Panc1 (cell line): ENCODE results near the gene ZNF335. TPM values are rescaled to one million over a fixed set of nuclear protein-coding genes. Genes with fewer than 3 reads are reported as not detected.

Source experiments
- ATAC-seq: fragments of 200-7000 bp; cut with Tn5 transposase; 2 replicates; pipeline ENCODE4 v1.9.1; 2020; ENCODE audit warnings: mild to moderate bottlenecking, moderate library complexity
- BruUV-seq: library from RNA; stranded (reverse); fragments of 400-500 nt; replicated peaks from 2 replicates; lab custom pipeline; 2021; lab: Mats Ljungman, UMichigan
- CTCF ChIA-PET: fragments of 300-600 bp; sonication (Branson Sonifier 250); formaldehyde crosslinking; loops from one replicate; lab custom pipeline; 2022; ENCODE audit warnings: antibody characterized with exemption; lab: Charles Lee
- POLR2A ChIA-PET: fragments of 300-600 bp; sonication (Branson Sonifier 250); formaldehyde crosslinking; loops from one replicate; lab custom pipeline; 2022; ENCODE audit warnings: antibody characterized with exemption; lab: Charles Lee
- DNase-seq: peaks from one replicate; pipeline ENCODE4 v3.0.0-alpha.2; 2010; ENCODE audit warnings: low read depth, low spot score
- H3K27ac ChIP-seq: 2 replicates; pipeline ENCODE4 v1.5.1; 2011; ENCODE audit warnings: mild to moderate bottlenecking, low read length, inconsistent platforms
- H3K27me3 ChIP-seq: fragments of 200-500 bp; sonication (Bioruptor generic); 2 replicates; pipeline ENCODE4 v1.6.0; 2014; ENCODE audit warnings: low read length, inconsistent platforms; ENCODE audit not compliant: control insufficient read depth, insufficient read depth
- H3K36me3 ChIP-seq: fragments of 200-500 bp; sonication (Bioruptor generic); 2 replicates; pipeline ENCODE4 v1.5.1; 2014; ENCODE audit warnings: inconsistent platforms, mild to moderate bottlenecking, low read length, moderate library complexity; ENCODE audit not compliant: control insufficient read depth, insufficient read depth
- H3K4me1 ChIP-seq: 2 replicates; pipeline ENCODE4 v1.5.1; 2011; ENCODE audit warnings: inconsistent platforms, mild to moderate bottlenecking, low read length, moderate library complexity; ENCODE audit not compliant: control insufficient read depth, insufficient read depth
- H3K4me3 ChIP-seq, 2 experiments: 2 replicates each; pipeline ENCODE4 v1.5.1; 2011 to 2012; ENCODE audit warnings: low read depth in 2 of 2, low read length in 2 of 2, mild to moderate bottlenecking in 2 of 2, inconsistent platforms in 1 of 2, moderate library complexity in 1 of 2
- H3K9me3 ChIP-seq: fragments of 200-500 bp; sonication (Bioruptor generic); 2 replicates; pipeline ENCODE4 v1.5.1; 2014; ENCODE audit warnings: low read depth, mild to moderate bottlenecking, inconsistent platforms, low read length, moderate library complexity; ENCODE audit not compliant: control insufficient read depth, insufficient read depth
- POLR2AphosphoS5 ChIP-seq: IDR thresholded peaks from 2 replicates; pipeline ENCODE4 v1.6.1; 2012; ENCODE audit warnings: mild to moderate bottlenecking, low read depth, low read length, moderate library complexity
- REST ChIP-seq, 2 experiments: IDR thresholded peaks; 2 replicates each; pipeline ENCODE4 v1.6.1; 2011 to 2012; ENCODE audit warnings: low read depth in 2 of 2, control low read depth in 1 of 2, low read length in 1 of 2, mild to moderate bottlenecking in 1 of 2, moderate library complexity in 1 of 2; ENCODE audit not compliant: insufficient read depth in 1 of 2
- SIN3A ChIP-seq: IDR thresholded peaks from 2 replicates; pipeline ENCODE4 v1.6.1; 2012; ENCODE audit warnings: low read depth, mild to moderate bottlenecking, low read length, moderate library complexity, borderline replicate concordance; ENCODE audit not compliant: insufficient read depth
- TCF7L2 ChIP-seq: IDR thresholded peaks from 2 replicates; pipeline ENCODE4 v1.6.1; 2011; ENCODE audit warnings: mild to moderate bottlenecking, low read depth, low read length, inconsistent platforms
- in situ Hi-C: cut with HindIII; loops from 2 replicates; pipeline ENCODE4 v1.10.0; 2016; ENCODE audit warnings: low sequenced_read_pairs, low pct_unique_long_range_greater_than_20kb
- intact Hi-C: fragments of 100-400 bp; cut with micrococcal nuclease; formaldehyde crosslinking; loops from one replicate; pipeline ENCODE4 v1.10.0; 2022; ENCODE audit not compliant: unreplicated experiment
- total RNA-seq: library from RNA; stranded (reverse); gene quantifications from one replicate; pipeline ENCODE4 v1.2.1, GENCODE V29; 2021; ENCODE audit not compliant: unreplicated experiment
- TF ChIP-seq, protein P1 (sequence below): fragments of 450-650 bp; IDR thresholded peaks from 2 replicates; pipeline ENCODE4 v1.5.1; 2017; ENCODE audit warnings: mild to moderate bottlenecking

Gene ZNF335
- total RNA-seq, 1 experiment from 2014 or later: 31.1 TPM

DNA sequence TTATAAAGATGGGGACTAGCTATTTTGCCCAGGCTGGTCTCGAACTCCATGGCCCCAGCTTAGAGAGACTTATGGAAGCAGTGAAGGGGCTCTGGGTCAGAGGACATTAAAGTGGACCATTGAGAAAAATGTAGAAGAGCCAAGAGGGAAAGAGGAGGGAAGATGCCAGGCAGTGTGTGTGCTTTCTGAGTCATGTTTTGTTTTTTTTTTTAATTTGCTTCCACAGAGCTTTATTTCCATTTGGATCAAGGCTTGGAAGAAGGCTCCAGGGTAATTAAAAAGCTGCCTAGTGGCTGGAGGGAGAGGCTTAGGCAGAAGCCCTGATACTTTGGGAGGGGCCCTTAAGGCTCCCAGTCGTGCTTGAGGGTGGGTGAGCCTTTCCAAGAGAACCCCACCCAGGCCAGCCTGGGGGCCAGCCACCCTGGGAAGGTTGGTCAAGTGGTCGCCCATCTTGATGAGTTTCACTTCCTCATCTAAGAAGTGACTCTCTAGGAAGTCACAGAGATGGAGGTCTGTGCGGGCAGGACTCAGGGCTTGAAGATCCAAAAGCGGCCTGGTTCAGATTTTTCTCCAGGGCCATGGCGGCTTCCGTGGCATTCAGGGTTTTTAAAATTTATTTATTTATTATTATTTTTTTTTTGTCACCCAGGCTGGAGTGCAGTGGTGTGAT is 3.0 kb upstream of the ZNF335 start:
- H3K9me3 ChIP-seq: no peaks in the 10 kb centered on the region
- intact Hi-C loops: no loop called here
- CTCF ChIA-PET: interaction anchor here (0.6 kb wide), 1 partner anchor 255 kb away, joined by 3 read pairs; no protein-coding TSS in a partner anchor

DNA sequence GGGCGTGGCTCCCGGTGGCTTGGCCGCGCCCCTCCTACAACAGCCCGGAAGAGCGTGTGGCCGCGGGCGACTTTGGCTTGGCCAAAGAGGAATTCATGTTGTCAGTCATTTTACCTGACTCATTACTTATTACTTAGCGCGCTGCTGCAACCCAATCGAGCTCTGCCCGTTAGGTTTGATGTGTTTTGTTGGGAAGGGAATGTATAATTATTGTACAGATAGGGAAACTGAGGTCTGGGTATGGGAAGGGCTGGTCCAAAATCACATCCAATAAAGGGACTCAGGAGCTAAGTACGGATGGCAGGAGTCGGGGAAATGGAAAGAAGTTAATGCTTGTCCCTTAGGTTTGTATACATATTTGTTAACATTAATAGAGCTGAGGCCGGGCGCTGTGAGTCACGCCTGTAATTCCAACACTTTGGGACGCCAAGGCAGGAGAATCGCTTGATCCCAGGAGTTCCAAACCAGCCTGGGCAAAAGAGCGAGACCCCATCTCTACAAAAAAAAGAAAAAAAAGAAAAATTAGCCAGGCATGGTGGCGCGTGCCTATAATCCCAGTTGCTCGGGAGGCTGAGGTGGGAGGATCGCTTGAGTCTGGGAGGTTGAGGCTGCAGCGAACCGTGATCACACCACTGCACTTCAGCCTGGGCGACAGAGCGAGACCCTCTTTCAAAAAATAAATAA is 639 bp upstream of the ZNF335 start:
- in situ Hi-C loops: no loop called here

More for the DNA sequence above, 3.0 kb upstream of the ZNF335 start:
- ATAC-seq: no peak
- peaks cover 10% of the 10 kb centered on the region for H3K4me1 ChIP-seq
- H3K36me3 ChIP-seq: peaks cover 2% of the 10 kb centered on the region
- H3K27ac ChIP-seq: no peak overlapping the region
- H3K4me3 ChIP-seq: no peak overlapping the region
- no peaks in the 10 kb centered on the region; the same call in 1 of the 2 replicates for H3K27me3 ChIP-seq
- no peak for DNase-seq
- TF ChIP-seq SIN3A (no peak), TCF7L2 (no peak), REST (IDR thresholded peaks at IDR 0.05; ENCODE audit: insufficient read depth in 1 of 2, low read depth in 2 of 2, low read length in 1 of 2) (no peak)
- TF ChIP-seq, protein P1, sequence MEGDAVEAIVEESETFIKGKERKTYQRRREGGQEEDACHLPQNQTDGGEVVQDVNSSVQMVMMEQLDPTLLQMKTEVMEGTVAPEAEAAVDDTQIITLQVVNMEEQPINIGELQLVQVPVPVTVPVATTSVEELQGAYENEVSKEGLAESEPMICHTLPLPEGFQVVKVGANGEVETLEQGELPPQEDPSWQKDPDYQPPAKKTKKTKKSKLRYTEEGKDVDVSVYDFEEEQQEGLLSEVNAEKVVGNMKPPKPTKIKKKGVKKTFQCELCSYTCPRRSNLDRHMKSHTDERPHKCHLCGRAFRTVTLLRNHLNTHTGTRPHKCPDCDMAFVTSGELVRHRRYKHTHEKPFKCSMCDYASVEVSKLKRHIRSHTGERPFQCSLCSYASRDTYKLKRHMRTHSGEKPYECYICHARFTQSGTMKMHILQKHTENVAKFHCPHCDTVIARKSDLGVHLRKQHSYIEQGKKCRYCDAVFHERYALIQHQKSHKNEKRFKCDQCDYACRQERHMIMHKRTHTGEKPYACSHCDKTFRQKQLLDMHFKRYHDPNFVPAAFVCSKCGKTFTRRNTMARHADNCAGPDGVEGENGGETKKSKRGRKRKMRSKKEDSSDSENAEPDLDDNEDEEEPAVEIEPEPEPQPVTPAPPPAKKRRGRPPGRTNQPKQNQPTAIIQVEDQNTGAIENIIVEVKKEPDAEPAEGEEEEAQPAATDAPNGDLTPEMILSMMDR: no peak
- POLR2A ChIA-PET: interaction anchor here (0.6 kb wide), 1 partner anchor 252 kb away, joined by 4 read pairs; no protein-coding TSS in a partner anchor
- BruUV-seq: no TSS peak
- in situ Hi-C loops: no loop called here

More for the DNA sequence above, 639 bp upstream of the ZNF335 start:
- CTCF ChIA-PET: interaction anchor here (0.6 to 1.0 kb wide), 3 partner anchors 15 to 166 kb away, joined by 3 to 5 read pairs (median 3); no protein-coding TSS in a partner anchor
- DNase-seq (no peak), ATAC-seq (no peak)
- peak overlapping the region; percentile 99 for H3K27ac ChIP-seq
- H3K27me3 ChIP-seq: no peaks in the 10 kb centered on the region
- intact Hi-C loops: no loop called here
- TSS peak; percentile 94 for BruUV-seq
- peaks cover 10% of the 10 kb centered on the region for H3K4me1 ChIP-seq
- H3K4me3 ChIP-seq: peak overlapping the region; percentile 62 to 93
- H3K36me3 ChIP-seq: peaks cover 2% of the 10 kb centered on the region
- TF ChIP-seq SIN3A (no peak), REST (IDR thresholded peaks at IDR 0.05; ENCODE audit: insufficient read depth in 1 of 2, low read depth in 2 of 2, low read length in 1 of 2) (no peak), POLR2AphosphoS5 (no peak), TCF7L2 (no peak)
- TF ChIP-seq, protein P1: no peak
- POLR2A ChIA-PET: interaction anchor here (0.7 kb wide), 1 partner anchor 100 kb away, joined by 4 read pairs; no protein-coding TSS in a partner anchor
- no peaks in the 10 kb centered on the region for H3K9me3 ChIP-seq
